ENCODE data around the gene TAF11L11.
"Not testable (repeated sequence)": the region's sequence is repeated elsewhere in the genome, so short reads cannot be mapped to it uniquely, and the experiment has no call there.

GRCh38 chr5:17649232-17649631 lies 45.2 kb downstream of the TAF11L11 start:
- TF ChIP-seq CTCF (IDR thresholded peaks at IDR 0.05; ENCODE audit: low read depth, low read length, poor library complexity, severe bottlenecking); EZH2phosphoT487 (IDR thresholded peaks at IDR 0.05; ENCODE audit: borderline replicate concordance, low read length): not testable (repeated sequence)
